GM19023 (cell line): Measurements from ENCODE around the gene DEPDC7.
"Not testable (repeated sequence)": the region's sequence is repeated elsewhere in the genome, so short reads cannot be mapped to it uniquely, and the experiment has no call there.

Experiments
- ATAC-seq: cut with Tn5 transposase; IDR thresholded peaks from one replicate; pipeline ENCODE4 v1.9.1; 2021; ENCODE audit warnings: mild to moderate bottlenecking, moderate library complexity; ENCODE audit not compliant: unreplicated experiment

The DEPDC7 gene

GRCh38 chr11:33015621-33016551 lies at the start of gene DEPDC7:
Gene DEPDC7, plus strand, starts transcription at chr11:33015878. Its CDS starts 78 bp downstream, at chr11:33015956.
- peak; percentile 89 for ATAC-seq

GRCh38 chr11:32968541-32968940 lies 47.1 kb upstream of the DEPDC7 start:
- ATAC-seq, result no peak

- not testable (repeated sequence) for ATAC-seq
Observed at GRCh38 chr11:32972233-32972632, 43.4 kb upstream of the DEPDC7 start.

- no peak for ATAC-seq
Observed at GRCh38 chr11:32972781-32973180, 42.9 kb upstream of the DEPDC7 start.

- no peak for ATAC-seq
Observed at GRCh38 chr11:32982626-32983025, 33.1 kb upstream of the DEPDC7 start.

GRCh38 chr11:32983506-32983905 lies 32.2 kb upstream of the DEPDC7 start:
- ATAC-seq, result no peak

- ATAC-seq, result no peak
Observed at GRCh38 chr11:32985600-32985999, 30.1 kb upstream of the DEPDC7 start.

GRCh38 chr11:32987851-32988250 lies 27.8 kb upstream of the DEPDC7 start:
- ATAC-seq, result no peak

- ATAC-seq, result no peak
Observed at GRCh38 chr11:32990481-32990880, 25.2 kb upstream of the DEPDC7 start.

GRCh38 chr11:32991427-32991826 lies 24.3 kb upstream of the DEPDC7 start:
- ATAC-seq, result no peak

GRCh38 chr11:32991898-32992297 lies 23.8 kb upstream of the DEPDC7 start:
- ATAC-seq, result no peak

GRCh38 chr11:33000181-33000580 lies 15.5 kb upstream of the DEPDC7 start:
- no peak for ATAC-seq

- no peak for ATAC-seq
Observed at GRCh38 chr11:33001281-33001680, 14.4 kb upstream of the DEPDC7 start.

- no peak for ATAC-seq
Observed at GRCh38 chr11:33001751-33002542, 13.7 kb upstream of the DEPDC7 start.

GRCh38 chr11:33005175-33005574 lies 10.5 kb upstream of the DEPDC7 start:
- ATAC-seq, result no peak

GRCh38 chr11:33006010-33006409 lies 9.7 kb upstream of the DEPDC7 start:
- no peak for ATAC-seq

GRCh38 chr11:33013755-33014154 lies 1.9 kb upstream of the DEPDC7 start:
- ATAC-seq, result no peak

- ATAC-seq, result no peak
Observed at GRCh38 chr11:33016654-33017053, 976 bp downstream of the DEPDC7 start.

GRCh38 chr11:33017478-33017877 lies 1.8 kb downstream of the DEPDC7 start:
- ATAC-seq, result no peak

- ATAC-seq, result no peak
Observed at GRCh38 chr11:33017965-33018364, 2.3 kb downstream of the DEPDC7 start.

- no peak for ATAC-seq
Observed at GRCh38 chr11:33018840-33019239, 3.2 kb downstream of the DEPDC7 start.

GRCh38 chr11:33021501-33021900 lies 5.8 kb downstream of the DEPDC7 start:
- no peak for ATAC-seq
